ENCODE results near the gene AGTPBP1. TPM values are rescaled to one million over a fixed set of nuclear protein-coding genes. Genes with fewer than 3 reads are reported as not detected.
"Not testable (repeated sequence)": the region's sequence is repeated elsewhere in the genome, so short reads cannot be mapped to it uniquely, and the experiment has no call there.

The AGTPBP1 gene
- total RNA-seq, 2 donors from 2014 or later = 13.0 to 18.8 TPM

DNA sequence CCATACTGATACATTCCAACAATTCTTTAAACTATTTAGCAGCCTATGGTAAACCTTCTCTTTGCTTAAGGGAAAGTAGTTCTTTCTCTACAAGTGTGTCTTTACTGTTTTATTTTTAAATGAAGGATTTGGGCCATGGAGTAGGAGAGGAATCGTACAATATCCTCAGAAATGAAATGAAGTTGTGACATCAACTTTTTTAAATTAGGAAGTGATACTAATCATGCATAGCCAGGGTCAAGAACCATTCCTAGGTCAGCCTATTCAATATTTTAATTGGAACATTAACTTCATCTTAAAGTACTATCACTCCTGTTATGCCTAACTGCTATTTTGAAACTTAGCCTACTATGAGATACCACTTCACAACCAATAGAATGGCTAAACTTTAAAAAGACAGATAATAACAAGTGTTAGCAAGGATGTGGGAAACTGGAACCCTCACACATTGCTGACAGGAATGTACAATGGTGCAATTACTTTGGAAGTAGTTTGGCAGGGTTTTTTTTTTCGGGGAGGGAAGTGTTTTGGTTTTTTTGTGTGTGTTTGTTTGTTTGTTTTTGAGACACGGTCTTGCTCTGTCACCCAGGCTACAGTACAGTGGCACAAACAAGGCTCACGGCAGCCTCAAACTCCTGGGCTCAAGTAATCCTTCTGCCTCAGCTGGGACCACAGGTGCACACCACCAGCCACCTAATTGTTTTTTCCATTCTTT lies 10.7 kb downstream of the AGTPBP1 start:
- Histone ChIP-seq H3K36me3 (replicated peaks in 1 of 2; ENCODE audit: insufficient read depth in 1 of 2, low read depth in 2 of 2) (no peaks in the 10 kb centered on the region), H3K4me1 (peaks cover 6% of the 10 kb centered on the region), H3K9me3 (no peaks in the 10 kb centered on the region), H3K27me3 (no peaks in the 10 kb centered on the region), H3K27ac (no peak overlapping the region), H3K4me3 (no peak overlapping the region)
- WGBS, 2 donors = 69 to 86% methylated on average over 4 of the region's 4 CpGs
- no peak for DNase-seq
- intact Hi-C loops (cut with DNase I) = no loop called here
- no peak for ATAC-seq
- TF ChIP-seq, protein P1, sequence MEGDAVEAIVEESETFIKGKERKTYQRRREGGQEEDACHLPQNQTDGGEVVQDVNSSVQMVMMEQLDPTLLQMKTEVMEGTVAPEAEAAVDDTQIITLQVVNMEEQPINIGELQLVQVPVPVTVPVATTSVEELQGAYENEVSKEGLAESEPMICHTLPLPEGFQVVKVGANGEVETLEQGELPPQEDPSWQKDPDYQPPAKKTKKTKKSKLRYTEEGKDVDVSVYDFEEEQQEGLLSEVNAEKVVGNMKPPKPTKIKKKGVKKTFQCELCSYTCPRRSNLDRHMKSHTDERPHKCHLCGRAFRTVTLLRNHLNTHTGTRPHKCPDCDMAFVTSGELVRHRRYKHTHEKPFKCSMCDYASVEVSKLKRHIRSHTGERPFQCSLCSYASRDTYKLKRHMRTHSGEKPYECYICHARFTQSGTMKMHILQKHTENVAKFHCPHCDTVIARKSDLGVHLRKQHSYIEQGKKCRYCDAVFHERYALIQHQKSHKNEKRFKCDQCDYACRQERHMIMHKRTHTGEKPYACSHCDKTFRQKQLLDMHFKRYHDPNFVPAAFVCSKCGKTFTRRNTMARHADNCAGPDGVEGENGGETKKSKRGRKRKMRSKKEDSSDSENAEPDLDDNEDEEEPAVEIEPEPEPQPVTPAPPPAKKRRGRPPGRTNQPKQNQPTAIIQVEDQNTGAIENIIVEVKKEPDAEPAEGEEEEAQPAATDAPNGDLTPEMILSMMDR (IDR thresholded peaks at IDR 0.05) = no peak
- TF ChIP-seq POLR2A (IDR thresholded peaks at IDR 0.05) = no peak

DNA sequence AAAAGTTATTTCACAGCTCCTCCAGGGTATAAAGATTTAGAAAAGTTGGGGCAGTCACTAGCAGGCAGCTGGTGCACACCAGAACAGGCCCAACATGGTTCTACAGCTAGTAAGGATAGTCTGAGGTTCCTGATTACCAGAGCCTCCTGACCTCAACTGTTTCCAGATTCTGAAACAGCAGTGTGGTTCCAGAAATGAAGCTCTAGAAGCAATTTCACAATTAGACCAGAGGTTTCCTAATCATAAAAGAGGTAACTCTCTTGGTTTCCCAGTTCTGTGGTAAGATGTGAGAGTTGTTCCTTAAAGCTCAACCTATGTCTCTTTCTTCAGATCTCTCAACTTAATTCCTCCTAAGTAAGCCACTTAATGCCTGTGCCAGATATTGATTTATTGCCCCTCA lies 11.9 kb downstream of the AGTPBP1 start:
- no peaks in the 10 kb centered on the region for H3K27me3 ChIP-seq
- intact Hi-C loops (cut with DNase I) = no loop called here
- no peaks in the 10 kb centered on the region for H3K9me3 ChIP-seq
- peaks cover 6% of the 10 kb centered on the region for H3K4me1 ChIP-seq
- DNase-seq (no peak), ATAC-seq (no peak)
- TF ChIP-seq, protein P1 (IDR thresholded peaks at IDR 0.05) = no peak
- TF ChIP-seq POLR2A (IDR thresholded peaks at IDR 0.05) = no peak
- no peaks in the 10 kb centered on the region for H3K36me3 ChIP-seq (replicated peaks in 1 of 2; ENCODE audit: insufficient read depth in 1 of 2, low read depth in 2 of 2)
- no peak overlapping the region for H3K4me3 ChIP-seq
- H3K27ac ChIP-seq = no peak overlapping the region

DNA sequence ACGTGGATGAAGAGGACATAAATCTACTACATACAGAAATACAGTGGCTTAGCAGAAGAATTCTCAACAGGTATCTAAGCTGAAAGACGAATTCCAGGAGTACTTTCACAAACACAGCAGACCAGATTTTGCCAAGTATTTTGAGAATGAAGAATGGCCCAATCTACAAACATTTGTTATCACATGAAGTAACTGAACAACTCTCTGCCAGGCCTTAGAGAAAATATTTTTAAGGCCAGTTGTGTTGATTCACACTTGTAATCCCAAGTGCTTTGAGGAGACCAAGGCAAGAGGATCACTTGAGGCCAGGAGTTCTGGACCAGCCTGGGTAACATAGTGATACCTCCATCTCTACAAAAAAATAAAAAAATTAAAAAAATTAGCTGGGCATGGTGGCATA lies 14.3 kb downstream of the AGTPBP1 start:
- WGBS, 2 donors = 12 to 20% methylated on average over 2 of the region's 2 CpGs
- Histone ChIP-seq H3K27me3 (no peaks in the 10 kb centered on the region), H3K36me3 (replicated peaks in 1 of 2; ENCODE audit: insufficient read depth in 1 of 2, low read depth in 2 of 2) (no peaks in the 10 kb centered on the region), H3K4me1 (peaks cover 6% of the 10 kb centered on the region), H3K4me3 (no peak overlapping the region), H3K27ac (peak overlapping the region in 1 of 4 donors; percentile 42), H3K9me3 (no peaks in the 10 kb centered on the region)
- no peak for ATAC-seq
- intact Hi-C loops (cut with DNase I) = no loop called here
- no peak for DNase-seq
- TF ChIP-seq POLR2A (IDR thresholded peaks at IDR 0.05) = no peak
- TF ChIP-seq, protein P1 (IDR thresholded peaks at IDR 0.05) = no peak

DNA sequence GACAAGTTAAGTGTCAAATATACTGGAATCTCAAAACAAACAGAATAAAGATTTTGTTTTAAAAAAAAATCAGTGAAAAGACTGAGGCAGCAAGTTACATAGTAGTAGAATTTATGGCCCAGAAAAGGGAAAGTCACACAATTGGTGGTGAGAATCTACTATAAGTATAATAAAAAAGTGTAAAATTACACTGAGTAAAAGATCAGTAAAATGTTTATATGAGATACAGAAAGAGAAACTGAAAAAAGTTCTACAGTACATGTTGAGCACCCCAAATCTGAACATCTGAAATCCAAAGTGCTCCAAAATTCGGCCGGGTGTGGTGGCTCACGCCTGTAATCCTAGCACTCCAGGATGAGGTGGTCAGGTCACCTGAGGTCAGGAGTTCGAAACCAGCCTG lies 15.0 kb downstream of the AGTPBP1 start:
- Histone ChIP-seq H3K9me3 (no peaks in the 10 kb centered on the region), H3K4me3 (no peak overlapping the region), H3K36me3 (replicated peaks in 1 of 2; ENCODE audit: insufficient read depth in 1 of 2, low read depth in 2 of 2) (no peaks in the 10 kb centered on the region), H3K4me1 (peaks cover 6% of the 10 kb centered on the region), H3K27me3 (no peaks in the 10 kb centered on the region), H3K27ac (no peak overlapping the region)
- intact Hi-C loops (cut with DNase I) = no loop called here
- DNase-seq = no peak
- no peak for ATAC-seq
- no peak for TF ChIP-seq POLR2A (IDR thresholded peaks at IDR 0.05)
- TF ChIP-seq, protein P1 (IDR thresholded peaks at IDR 0.05) = no peak
- 88 to 96% methylated on average over 4 of the region's 4 CpGs for WGBS, 2 donors

DNA sequence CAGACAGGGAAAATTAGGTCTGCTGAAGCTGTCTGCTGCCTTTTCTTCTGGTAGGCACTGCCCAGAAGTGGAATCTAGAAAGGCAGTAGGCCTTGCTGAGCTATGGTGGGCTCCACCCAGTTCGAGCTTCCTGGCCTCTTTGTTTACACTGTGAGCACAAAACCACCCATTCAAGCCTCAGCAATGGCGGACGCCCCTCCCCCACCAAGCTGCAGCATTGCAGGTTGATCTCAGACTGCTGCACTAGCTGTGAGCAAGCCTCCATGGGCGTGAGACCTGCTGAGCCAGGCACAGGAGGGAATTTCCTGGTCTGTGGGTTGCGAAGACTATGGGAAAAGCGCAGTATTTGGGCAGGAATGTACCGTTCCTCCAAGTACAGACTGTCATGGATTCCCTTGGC lies 18.5 kb downstream of the AGTPBP1 start:
- peaks cover 6% of the 10 kb centered on the region for H3K4me1 ChIP-seq
- ATAC-seq = no peak
- H3K27me3 ChIP-seq = no peaks in the 10 kb centered on the region
- no peaks in the 10 kb centered on the region for H3K9me3 ChIP-seq
- H3K27ac ChIP-seq = no peak overlapping the region
- H3K36me3 ChIP-seq (replicated peaks in 1 of 2; ENCODE audit: insufficient read depth in 1 of 2, low read depth in 2 of 2) = no peaks in the 10 kb centered on the region
- no peak for TF ChIP-seq POLR2A (IDR thresholded peaks at IDR 0.05)
- TF ChIP-seq, protein P1 (IDR thresholded peaks at IDR 0.05) = no peak
- intact Hi-C loops (cut with DNase I) = no loop called here
- 79 to 87% methylated on average over 7 of the region's 7 CpGs for WGBS, 2 donors
- no peak for DNase-seq
- no peak overlapping the region for H3K4me3 ChIP-seq

DNA sequence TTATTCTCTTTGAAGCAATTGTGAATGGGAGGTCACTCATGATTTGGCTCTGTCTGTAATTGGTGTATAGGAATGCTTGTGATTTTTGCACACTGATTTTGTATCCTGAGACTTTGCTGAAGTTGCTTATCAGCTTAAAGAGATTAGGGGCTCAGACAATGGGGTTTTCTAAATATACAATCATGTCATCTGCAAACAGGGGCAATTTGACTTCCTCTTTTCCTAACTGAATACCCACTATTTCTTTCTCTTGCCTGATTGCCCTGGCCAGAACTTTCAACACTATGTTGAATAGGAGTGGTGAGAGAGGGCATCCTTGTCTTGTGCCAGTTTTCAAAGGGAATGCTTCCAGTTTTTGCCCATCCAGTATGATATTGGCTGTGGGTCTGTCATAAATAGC lies 22.3 kb downstream of the AGTPBP1 start:
- H3K4me3 ChIP-seq; ATAC-seq; H3K4me1 ChIP-seq; DNase-seq; H3K9me3 ChIP-seq; H3K36me3 ChIP-seq (replicated peaks in 1 of 2; ENCODE audit: insufficient read depth in 1 of 2, low read depth in 2 of 2); intact Hi-C loops (cut with DNase I); H3K27me3 ChIP-seq; H3K27ac ChIP-seq: not testable (repeated sequence)

DNA sequence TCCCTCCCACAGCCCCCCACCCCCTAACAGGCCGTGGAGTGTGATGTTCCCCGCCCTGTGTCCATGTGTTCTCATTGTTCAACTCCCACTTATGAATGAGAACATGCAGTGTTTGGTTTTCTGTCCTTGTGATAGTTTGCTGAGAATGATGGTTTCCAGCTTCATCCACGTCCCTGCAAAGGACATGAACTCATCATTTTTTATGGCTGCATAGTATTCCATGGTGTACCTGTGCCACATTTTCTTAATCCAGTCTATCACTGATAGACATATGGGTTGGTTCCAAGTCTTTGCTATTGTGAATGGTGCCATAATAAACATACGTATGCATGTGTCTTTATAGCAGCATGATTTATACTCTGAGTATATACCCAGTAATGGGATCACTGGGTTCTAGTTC lies 23.9 kb downstream of the AGTPBP1 start:
- ATAC-seq; H3K9me3 ChIP-seq; DNase-seq; intact Hi-C loops (cut with DNase I); H3K36me3 ChIP-seq (replicated peaks in 1 of 2; ENCODE audit: insufficient read depth in 1 of 2, low read depth in 2 of 2); H3K4me3 ChIP-seq; H3K27me3 ChIP-seq; H3K4me1 ChIP-seq; H3K27ac ChIP-seq: not testable (repeated sequence)
- WGBS, 2 donors = 92 to 93% methylated on average over 4 of the region's 4 CpGs
